MM.1S (cell line): ENCODE results near the gene KIRREL3.

Experiments used
- DNase-seq: peaks from one replicate; pipeline ENCODE4 v3.0.0-alpha.2; 2015
- H2AFZ ChIP-seq: fragments of 300-600 bp; sonication (generic); 2 replicates; pipeline ENCODE4 v1.6.0; 2016; ENCODE audit warnings: antibody characterized with exemption, low read length
- H3F3A ChIP-seq: fragments of 300-600 bp; sonication (generic); 2 replicates; pipeline ENCODE4 v1.6.1; 2016; ENCODE audit warnings: mild to moderate bottlenecking, antibody characterized with exemption, low read length, moderate library complexity, mixed read lengths; ENCODE audit not compliant: insufficient read depth
- H3K27ac ChIP-seq: fragments of 300-600 bp; sonication (generic); 2 replicates; pipeline ENCODE4 v1.5.1; 2016; ENCODE audit warnings: mild to moderate bottlenecking, low read length
- H3K27me3 ChIP-seq: fragments of 300-600 bp; sonication (generic); replicated peaks from 2 replicates; pipeline ENCODE4 v1.6.0; 2016; ENCODE audit warnings: low read length; ENCODE audit not compliant: insufficient read depth
- H3K36me3 ChIP-seq: fragments of 300-600 bp; sonication (generic); replicated peaks from 2 replicates; pipeline ENCODE4 v1.6.1; 2016; ENCODE audit warnings: mild to moderate bottlenecking, low read length, mixed read lengths; ENCODE audit not compliant: insufficient read depth
- H3K4me1 ChIP-seq: fragments of 300-600 bp; sonication (generic); 2 replicates; pipeline ENCODE4 v1.6.1; 2016; ENCODE audit warnings: low read length, mixed read lengths
- H3K4me2 ChIP-seq: fragments of 300-600 bp; sonication (generic); 2 replicates; pipeline ENCODE4 v1.6.0; 2016; ENCODE audit warnings: low read depth, low read length
- H3K4me3 ChIP-seq: fragments of 300-600 bp; sonication (generic); 2 replicates; pipeline ENCODE4 v1.5.1; 2016; ENCODE audit warnings: low read length, mixed read lengths
- H3K79me2 ChIP-seq: fragments of 300-600 bp; sonication (generic); 2 replicates; pipeline ENCODE4 v1.6.1; 2016; ENCODE audit warnings: mixed run types, low read length, mixed read lengths
- H3K9ac ChIP-seq: fragments of 300-600 bp; sonication (generic); 2 replicates; pipeline ENCODE4 v1.6.1; 2016; ENCODE audit warnings: low read length, mixed read lengths
- H3K9me2 ChIP-seq: fragments of 300-600 bp; sonication (generic); replicated peaks from 2 replicates; pipeline ENCODE4 v1.6.1; 2016; ENCODE audit warnings: mild to moderate bottlenecking, low read length, mixed read lengths; ENCODE audit not compliant: insufficient read depth
- H3K9me3 ChIP-seq: fragments of 300-600 bp; sonication (generic); replicated peaks from 2 replicates; pipeline ENCODE4 v1.6.1; 2016; ENCODE audit warnings: mild to moderate bottlenecking, low read length, mixed read lengths; ENCODE audit not compliant: insufficient read depth
- H4K20me1 ChIP-seq: fragments of 300-600 bp; sonication (generic); 2 replicates; pipeline ENCODE4 v1.6.1; 2016; ENCODE audit warnings: mild to moderate bottlenecking, low read length, moderate library complexity, mixed read lengths; ENCODE audit not compliant: insufficient read depth
- EZH2 ChIP-seq: fragments of 300-600 bp; sonication (generic); optimal IDR thresholded peaks from 2 replicates; pipeline ENCODE3; 2017; ENCODE audit warnings: low read depth, mild to moderate bottlenecking, antibody characterized with exemption, low read length, mixed read lengths
- EZH2phosphoT487 ChIP-seq: fragments of 300-600 bp; sonication (generic); IDR thresholded peaks from 2 replicates; pipeline ENCODE4 v1.6.1; 2018; ENCODE audit warnings: antibody characterized with exemption, low read length
- TF ChIP-seq, protein P1 (sequence below): fragments of 300-600 bp; sonication (generic); IDR thresholded peaks from 2 replicates; pipeline ENCODE4 v1.5.1; 2016; ENCODE audit warnings: antibody characterized with exemption, low read length, mixed read lengths

KIRREL3 gene

DNA sequence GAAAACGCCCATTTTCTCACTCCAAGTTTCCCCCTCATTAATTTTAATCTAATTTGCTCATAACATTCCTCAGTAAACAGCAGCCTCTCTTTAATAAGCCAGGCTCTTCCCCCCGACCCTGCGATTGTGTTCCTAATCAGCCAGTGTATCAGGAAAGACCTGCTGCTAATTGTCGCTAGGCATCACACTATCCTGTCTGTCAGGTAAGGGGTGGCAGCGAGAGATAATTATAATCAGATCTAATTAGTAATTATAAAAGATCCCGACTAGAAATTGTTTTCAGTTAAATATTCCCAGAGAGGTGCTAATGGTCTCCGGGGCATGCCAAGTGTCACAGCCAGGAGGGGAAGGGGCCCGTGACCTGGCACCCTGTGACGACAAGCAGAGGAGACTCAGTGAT lies 502.3 kb downstream of the KIRREL3 start:
- no peaks in the 10 kb centered on the region for H3K27me3 ChIP-seq
- no peaks in the 10 kb centered on the region for H4K20me1 ChIP-seq
- DNase-seq: no peak
- no peak overlapping the region for H3K4me2 ChIP-seq
- no peaks in the 10 kb centered on the region for H3K4me1 ChIP-seq
- H3K79me2 ChIP-seq: no peaks in the 10 kb centered on the region
- H3K27ac ChIP-seq: no peak overlapping the region
- H3K9ac ChIP-seq: no peak overlapping the region
- no peaks in the 10 kb centered on the region for H3F3A ChIP-seq
- no peak overlapping the region for H2AFZ ChIP-seq
- H3K9me2 ChIP-seq: no peaks in the 10 kb centered on the region
- no peaks in the 10 kb centered on the region for H3K36me3 ChIP-seq
- no peaks in the 10 kb centered on the region for H3K9me3 ChIP-seq
- TF ChIP-seq EZH2: no peak
- TF ChIP-seq, protein P1, sequence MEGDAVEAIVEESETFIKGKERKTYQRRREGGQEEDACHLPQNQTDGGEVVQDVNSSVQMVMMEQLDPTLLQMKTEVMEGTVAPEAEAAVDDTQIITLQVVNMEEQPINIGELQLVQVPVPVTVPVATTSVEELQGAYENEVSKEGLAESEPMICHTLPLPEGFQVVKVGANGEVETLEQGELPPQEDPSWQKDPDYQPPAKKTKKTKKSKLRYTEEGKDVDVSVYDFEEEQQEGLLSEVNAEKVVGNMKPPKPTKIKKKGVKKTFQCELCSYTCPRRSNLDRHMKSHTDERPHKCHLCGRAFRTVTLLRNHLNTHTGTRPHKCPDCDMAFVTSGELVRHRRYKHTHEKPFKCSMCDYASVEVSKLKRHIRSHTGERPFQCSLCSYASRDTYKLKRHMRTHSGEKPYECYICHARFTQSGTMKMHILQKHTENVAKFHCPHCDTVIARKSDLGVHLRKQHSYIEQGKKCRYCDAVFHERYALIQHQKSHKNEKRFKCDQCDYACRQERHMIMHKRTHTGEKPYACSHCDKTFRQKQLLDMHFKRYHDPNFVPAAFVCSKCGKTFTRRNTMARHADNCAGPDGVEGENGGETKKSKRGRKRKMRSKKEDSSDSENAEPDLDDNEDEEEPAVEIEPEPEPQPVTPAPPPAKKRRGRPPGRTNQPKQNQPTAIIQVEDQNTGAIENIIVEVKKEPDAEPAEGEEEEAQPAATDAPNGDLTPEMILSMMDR: no peak
- no peak for TF ChIP-seq EZH2phosphoT487
- H3K4me3 ChIP-seq: no peak overlapping the region

DNA sequence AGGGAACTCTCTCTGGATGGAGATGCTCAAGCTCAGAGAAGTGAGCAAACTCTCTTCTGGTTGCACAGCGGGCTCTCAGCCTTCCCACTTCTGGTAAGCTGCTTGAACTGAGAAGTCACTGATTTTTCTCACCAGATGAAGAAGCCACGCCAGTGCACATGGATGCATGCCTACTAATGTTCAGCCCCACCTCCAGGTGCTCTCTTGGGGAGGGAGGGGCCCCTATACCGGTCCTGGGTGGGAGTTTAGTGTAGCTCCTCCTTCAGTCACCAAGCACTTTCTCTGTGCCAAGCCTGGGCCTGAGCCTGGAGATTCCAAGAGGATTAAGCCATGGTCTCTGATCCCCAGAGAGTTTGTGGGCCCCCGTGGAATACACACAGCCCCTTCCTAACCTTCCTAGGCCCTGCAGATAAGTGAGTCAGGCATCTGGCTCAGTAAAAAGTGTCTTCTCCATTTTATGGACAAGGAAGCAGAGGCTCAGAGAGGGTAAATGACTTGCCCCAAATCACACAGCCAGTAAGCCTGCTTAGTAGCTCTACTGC lies 502.9 kb downstream of the KIRREL3 start:
- no peak for TF ChIP-seq EZH2phosphoT487
- TF ChIP-seq, protein P1: no peak
- no peak for TF ChIP-seq EZH2
- no peak overlapping the region for H3K9ac ChIP-seq
- H3K27me3 ChIP-seq: no peaks in the 10 kb centered on the region
- no peaks in the 10 kb centered on the region for H3K79me2 ChIP-seq
- H3K4me3 ChIP-seq: no peak overlapping the region
- no peaks in the 10 kb centered on the region for H3K9me2 ChIP-seq
- H3K4me1 ChIP-seq: no peaks in the 10 kb centered on the region
- no peak overlapping the region for H2AFZ ChIP-seq
- no peaks in the 10 kb centered on the region for H3F3A ChIP-seq
- H3K9me3 ChIP-seq: no peaks in the 10 kb centered on the region
- no peak for DNase-seq
- no peak overlapping the region for H3K27ac ChIP-seq
- no peaks in the 10 kb centered on the region for H4K20me1 ChIP-seq
- H3K4me2 ChIP-seq: no peak overlapping the region
- no peaks in the 10 kb centered on the region for H3K36me3 ChIP-seq

DNA sequence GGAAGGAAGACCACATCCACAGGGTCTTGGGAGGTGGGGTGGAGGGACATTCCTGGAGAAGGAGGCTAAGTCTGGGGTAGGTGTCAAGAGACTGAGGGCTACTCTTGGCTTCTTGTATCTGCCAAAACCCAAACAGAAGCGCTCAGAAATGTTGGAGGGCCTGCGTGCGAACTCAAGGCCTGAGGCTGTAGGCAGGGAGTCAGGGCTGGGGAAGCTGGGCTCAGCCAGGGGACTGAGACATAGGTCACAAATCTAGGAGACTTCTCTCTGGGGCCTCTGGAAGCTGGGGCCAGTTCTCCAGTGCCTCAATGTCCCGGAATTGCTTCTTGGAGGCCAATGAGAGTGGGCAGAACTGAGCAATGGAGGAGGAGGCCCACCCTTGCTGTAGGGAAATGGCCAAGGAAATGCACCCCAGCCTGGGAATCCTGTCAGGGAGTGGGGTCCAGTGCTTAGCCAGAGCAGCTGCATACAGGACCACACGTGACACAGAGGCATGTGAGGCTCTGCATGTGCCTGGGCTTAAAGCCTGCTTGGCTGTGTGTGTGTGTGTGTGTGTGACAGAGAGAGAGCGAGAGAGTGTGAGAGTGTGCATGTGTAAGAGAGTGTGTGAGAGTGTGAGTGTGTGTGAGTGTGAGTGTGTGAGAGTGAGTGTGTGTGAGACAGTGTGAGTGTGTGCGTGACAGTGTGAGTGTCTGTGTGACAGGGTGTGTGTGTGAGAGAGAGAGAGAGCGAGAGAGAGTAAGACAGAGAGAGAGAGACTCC lies 503.8 kb downstream of the KIRREL3 start:
- Histone ChIP-seq H3K4me3 (no peak overlapping the region), H2AFZ (no peak overlapping the region), H3F3A (no peaks in the 10 kb centered on the region), H3K4me2 (no peak overlapping the region), H3K27ac (no peak overlapping the region), H3K9me3 (no peaks in the 10 kb centered on the region), H4K20me1 (no peaks in the 10 kb centered on the region), H3K79me2 (no peaks in the 10 kb centered on the region), H3K36me3 (no peaks in the 10 kb centered on the region), H3K4me1 (no peaks in the 10 kb centered on the region), H3K9me2 (no peaks in the 10 kb centered on the region), H3K27me3 (no peaks in the 10 kb centered on the region), H3K9ac (no peak overlapping the region)
- DNase-seq: no peak
- no peak for TF ChIP-seq EZH2
- TF ChIP-seq, protein P1: no peak
- no peak for TF ChIP-seq EZH2phosphoT487
